GM18517 (cell line): Measurements from ENCODE around the gene PPM1A.

ENCODE experiments used
- ATAC-seq: cut with Tn5 transposase; IDR thresholded peaks from one replicate; pipeline ENCODE4 v1.9.1; 2021; ENCODE audit warnings: mild to moderate bottlenecking, moderate library complexity; ENCODE audit not compliant: unreplicated experiment

The PPM1A gene

DNA sequence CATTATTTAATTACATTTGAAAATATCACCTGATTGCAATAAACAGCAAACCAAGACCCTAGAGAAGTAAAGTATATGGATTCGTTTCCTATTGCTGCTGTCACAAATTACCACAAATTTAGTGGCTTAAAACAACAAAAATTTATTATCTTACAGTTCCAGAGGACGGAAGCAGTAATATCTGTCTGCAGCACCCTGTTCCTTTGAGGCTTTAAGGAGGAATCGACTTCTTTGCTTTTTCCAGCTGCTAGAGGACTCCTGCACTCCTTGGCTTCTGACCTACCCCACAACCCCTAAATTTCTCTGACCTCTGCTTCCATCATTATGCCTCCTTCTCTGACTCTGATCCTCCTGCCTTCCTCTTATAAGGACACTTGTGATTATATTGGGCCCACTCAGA lies 23.8 kb upstream of the PPM1A start:
- ATAC-seq: no peak

DNA sequence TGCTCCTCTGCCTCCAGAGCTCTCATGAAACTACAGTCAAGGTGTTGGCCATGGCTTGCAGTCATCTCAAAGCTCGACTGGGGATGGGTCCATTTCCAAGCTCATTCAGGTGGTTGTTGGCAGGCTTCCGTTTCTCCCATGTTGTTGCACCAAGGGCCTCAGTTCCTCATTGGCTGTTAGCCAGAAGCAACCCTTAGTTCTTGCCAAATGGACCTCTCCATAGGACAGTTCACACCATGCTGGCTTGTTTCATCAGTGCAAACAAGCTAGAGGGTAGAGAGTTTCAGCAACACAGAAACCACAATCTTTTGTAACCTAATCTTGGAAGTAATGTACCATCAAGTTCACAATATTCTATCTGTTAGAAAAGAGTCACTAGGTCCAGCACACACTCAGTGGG lies 22.7 kb upstream of the PPM1A start:
- no peak for ATAC-seq

DNA sequence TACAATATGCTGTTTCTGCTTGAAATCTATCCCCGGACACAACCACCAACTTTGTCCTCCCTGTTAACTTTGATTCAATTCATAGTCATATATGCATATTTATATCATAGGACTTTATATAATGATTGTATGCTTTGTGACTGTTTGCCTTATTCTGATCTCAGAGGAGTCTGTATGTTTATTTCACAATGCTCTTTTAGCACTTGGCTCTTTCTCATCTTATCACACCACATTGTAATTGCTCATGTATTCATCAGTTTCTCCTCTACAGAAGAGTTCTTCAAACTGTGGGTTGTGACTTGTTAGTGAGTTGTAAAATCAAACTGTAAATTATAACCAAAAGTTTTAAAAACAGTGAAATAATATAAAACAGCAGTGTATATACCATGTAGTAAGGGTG lies 21.7 kb upstream of the PPM1A start:
- ATAC-seq: no peak

DNA sequence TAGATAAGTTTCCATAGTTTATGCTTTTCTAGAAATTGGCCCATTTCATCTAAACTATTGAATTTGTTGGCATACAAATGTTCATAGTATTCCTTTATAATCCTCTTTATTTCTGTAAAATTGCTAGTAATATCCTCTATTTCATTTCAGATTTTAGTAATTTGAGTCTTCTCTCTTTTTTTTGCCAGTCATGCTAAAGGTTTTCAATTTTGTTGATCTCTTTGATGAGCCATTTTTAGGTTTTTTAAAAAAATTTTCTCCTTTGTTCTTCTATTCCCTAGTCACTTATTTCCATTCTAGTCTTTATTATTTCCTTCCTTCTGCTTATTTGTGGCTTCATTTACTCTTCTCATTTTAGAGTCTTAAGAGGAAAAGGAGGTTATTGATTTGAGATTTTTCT lies 19.4 kb upstream of the PPM1A start:
- ATAC-seq: no peak

DNA sequence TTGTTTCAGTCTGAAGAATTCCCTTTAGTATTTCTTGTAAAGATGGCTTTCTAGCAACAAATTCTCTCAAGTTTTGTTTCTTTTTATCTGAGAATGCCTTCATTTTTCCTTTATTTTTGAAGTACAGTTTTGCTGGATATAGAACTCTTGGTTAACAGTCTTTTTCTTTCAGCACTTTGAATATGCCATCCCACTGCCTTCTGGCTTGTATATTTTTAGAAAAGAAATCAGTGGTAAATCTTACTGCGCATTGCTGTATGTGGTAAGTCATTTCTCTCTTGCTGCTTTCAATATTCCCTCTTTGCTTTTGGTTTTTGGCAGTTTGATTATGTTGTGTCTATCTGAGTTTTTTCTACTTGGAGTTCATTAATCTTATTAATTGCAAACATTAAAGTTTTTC lies 16.8 kb upstream of the PPM1A start:
- ATAC-seq: no peak

DNA sequence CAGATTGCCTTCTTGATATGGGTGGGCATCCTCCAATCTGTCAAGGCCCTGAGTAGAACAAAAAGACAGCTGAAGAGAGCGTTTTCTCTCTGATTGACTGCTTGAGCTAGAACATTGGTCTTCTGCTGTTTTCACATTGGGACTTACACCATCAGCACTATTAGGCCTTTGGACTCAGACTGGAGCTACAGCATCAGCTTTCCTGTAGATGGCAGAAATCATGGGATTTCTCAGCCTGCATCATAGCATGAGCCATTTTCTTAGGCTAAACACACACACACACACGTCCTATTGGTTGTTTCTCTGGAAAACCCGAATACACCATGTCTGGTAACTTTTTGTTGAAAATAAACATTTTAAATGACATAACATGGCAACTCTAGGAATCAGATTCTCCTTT lies 15.8 kb upstream of the PPM1A start:
- ATAC-seq: no peak

DNA sequence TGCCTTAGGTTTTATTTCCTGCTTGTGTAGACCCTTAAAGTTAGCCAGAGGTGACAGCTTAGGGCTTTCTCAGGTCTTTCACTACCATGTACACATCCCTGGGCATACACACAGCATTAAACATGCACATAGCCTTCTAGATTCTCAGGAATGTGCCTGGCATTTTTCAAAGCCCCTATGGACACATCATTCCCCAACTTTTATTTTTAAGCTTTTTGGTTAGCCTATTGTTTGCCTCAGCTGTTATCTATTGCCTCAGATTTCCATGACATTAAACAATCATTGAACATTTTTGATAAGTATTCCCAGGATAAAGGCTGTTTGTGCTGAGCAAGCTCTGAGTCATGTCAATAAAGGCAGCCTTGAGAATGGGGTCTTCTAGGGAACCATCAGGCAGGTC lies 15.1 kb upstream of the PPM1A start:
- no peak for ATAC-seq

DNA sequence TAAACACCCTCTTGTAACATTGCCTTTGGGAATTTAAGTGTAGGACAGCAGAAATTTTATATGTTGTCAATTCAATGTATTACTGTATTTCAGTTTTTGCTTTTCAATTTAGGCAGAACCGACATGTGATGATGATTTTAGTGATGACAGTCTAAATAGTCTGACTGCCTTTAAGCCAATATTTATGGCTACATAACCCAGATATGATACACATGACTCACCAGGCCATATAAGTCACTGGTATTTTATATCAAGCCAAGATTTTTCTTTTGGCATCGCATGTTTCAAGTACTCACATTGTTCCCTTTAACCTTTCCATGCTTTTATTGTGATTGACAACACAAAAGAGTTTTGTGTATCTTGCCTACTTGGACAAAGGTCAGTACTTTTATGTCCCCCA lies 13.6 kb upstream of the PPM1A start:
- no peak for ATAC-seq

DNA sequence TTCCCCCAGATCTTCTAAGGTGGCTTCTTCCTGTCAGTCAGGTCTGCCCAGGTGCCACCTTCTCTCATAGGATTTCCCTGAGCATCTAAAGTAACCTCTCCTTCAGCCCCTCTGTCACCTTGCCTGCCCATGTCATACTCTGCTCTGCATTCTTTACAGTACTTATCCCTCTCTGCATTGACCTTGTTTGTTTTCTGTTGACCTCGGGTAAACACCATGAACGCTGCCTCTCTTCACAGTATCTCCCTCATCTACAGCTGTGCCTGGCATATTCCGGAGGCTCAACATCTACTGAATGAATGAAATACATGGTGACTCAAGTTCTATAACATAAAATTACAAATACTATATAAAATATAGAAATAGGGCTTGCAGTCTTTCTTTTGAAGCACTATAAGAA lies 10.1 kb upstream of the PPM1A start:
- no peak for ATAC-seq

DNA sequence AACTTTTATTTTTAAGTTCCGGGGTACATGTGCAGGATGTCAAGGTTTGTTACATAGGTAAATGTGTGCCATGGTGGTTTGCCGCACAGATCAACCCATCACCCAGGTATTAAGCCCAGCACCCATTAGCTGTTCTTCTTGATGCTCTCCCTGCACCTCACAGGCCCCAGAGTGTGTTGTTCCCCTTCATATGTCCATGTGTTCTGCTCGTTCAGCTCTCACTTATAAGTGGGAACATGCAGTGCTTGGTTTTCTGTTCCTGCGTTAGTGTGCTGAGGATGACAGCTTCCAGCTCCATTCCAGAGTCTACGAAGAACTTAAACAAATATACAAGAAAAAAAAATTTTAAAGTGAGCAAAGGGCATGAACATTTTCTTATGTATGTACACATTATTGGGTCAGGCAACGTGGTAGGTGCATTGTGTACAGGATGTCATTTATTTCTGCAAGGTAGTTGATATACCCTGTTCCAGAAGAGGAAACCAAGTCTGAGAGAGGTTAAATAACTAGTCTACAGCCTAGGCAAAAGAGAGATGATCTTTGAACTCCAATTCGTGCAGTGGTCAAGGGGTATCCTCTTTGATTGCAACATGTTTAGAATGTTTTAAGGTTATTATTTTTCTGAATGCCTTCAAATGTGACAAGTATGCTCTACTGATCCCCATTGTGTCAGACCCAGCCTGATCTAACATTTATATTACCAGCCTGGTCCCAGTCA lies 8.7 kb upstream of the PPM1A start:
- ATAC-seq: no peak

DNA sequence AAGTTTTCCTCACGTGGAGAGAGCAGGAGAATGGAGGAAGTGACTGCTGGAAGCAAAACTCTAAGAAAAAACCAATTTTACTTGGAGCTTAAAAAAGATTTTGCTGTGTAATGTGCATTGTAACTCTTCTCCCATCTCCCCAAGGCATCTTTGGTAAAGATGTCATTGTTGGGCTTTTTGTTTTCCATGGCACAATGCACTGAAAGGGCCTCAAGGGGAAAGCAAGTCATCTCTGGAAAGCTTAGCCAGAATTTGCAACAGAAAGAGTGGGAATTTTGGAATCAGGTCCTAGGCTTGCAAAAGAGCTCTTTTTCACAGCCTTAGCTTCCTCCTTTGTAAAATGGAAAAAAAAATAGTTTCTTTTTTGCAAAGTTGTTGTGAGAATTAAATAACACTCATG lies 7.9 kb upstream of the PPM1A start:
- no peak for ATAC-seq

DNA sequence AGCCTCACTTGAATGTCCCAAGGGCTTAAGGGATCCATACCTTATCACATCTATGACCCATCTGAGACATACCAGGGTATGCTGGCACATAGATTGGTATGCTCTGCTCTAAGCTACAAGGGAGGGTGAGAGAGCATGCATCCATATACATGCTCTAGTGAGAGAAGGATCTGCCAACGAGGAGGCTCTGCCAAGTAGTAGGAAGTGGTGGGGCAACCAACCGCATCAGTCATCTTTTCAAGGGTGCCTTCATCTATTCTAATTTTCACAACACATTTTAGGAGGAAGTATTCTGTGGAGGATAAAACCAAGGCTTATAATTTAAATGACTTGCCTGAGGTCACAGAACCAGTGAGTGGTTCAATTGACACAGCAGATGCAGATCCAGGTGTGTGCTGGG lies 6.6 kb upstream of the PPM1A start:
- no peak for ATAC-seq

DNA sequence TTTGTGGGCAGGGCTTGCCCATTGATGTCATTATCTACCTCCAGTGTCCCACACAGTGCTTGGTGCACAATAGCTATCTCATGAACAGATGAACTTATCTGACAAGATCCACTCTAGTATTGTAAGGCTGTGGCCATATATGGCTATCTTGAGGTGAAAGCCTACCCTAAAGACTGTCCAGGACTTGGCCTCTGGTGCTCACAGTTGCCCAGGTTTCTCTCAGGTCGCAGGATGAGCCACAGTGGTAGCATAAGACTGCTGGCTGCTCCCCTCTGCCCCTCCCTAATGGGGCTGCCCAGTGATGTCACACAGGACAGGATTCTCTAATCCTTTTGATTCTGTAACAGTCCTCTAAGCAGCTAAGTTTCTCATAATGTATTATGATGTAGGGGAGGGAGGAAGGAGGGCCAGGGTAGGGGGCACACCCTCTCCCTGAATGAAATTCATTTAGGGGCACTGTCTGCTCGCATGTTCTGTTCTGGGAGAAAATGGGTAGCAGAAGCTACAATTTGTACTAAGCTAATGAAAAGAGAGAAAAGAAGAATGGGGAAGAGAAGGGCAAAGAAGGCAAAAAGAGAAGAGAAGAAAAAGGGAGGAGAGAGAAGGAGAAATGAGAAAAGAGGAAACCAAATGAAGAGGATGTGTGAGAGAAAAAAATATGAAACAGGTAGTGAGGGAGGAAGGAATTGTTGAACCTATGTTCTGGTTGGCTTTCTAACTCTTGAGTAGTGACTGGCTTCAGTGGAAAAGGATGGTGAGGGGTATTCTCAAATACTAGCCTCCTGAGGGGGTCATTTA lies 3.4 kb upstream of the PPM1A start:
- ATAC-seq: no peak

DNA sequence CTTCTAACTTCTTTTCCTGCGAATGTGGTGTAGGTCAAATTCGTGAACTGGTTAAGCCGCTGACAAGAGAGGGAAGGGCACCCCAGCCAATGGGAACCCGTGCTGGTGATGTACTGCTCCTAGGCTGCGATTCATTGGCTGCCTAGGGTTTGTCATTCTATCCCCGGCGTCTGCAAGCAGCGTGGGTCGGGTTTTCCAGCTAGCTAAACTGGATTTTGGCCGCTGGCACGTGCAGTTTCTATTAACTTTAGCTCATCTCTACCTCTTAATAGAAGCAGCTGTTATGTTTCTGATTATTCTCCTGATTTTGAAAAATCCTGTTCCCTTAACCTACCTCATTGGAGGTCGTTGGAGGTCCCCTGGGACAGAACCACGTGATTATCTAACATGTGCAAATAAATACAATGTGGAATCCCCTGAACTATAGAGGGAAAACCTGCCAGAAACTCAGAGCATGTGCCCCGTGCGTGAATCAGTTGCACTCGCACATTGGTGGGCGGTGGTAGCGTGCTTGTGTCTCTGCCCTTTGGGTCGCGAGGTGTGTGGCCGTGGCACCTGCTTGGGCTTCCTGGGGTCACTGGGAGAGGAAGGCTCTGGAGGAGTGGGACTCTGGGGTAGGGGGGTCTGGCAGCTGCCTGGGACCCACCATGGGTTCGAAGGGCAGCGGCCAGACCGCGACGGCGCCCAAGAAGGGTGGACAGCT lies 876 bp upstream of the PPM1A start:
- ATAC-seq: peak; percentile 74

DNA sequence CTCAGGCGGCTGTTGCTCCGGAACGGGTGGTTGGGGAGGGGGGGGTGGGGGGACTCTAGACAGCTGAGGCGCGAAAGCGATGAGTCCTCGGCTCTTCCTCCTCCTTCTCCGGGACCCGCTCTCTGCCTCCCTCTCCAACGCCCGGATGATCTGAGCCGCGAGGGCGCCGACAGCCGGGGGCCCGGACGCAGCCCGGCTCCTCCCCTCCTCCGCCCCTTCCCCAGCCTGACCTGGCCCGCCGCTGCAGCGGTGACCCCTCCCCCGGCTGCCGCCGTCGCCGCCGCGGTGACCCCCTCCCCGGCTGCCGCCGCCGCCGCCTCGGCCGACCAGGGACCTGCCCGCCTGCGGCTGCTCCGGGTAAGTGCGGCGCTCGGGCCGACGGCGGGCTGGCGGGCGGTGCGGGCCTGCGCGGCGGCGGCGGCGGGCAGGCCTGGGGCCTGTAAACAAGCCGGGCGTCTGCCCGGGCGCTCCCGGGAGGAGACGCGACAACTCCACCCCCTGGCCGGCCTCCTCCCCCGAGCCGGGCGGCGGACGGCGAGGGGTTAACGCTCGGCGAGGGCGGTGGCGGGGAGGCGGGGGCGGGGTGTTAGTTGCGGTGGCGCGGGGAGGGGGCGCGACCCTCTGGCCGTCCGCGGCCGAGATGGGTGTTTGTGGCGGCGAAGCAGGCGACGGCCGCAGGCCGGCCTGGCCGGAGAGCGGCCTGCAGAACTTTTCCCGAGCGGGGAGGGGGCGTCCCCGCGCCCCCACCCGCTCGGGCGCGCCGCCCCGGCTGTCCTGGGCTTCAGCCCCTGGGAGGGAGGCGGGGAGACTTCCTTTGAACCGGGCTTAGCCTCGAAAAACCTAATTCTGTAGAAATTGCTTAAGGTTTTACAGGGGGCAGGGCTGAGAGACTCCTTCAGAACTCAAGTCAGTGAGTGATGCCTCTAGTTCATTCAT lies 568 bp downstream of the PPM1A start:
- ATAC-seq: peak; percentile 4

DNA sequence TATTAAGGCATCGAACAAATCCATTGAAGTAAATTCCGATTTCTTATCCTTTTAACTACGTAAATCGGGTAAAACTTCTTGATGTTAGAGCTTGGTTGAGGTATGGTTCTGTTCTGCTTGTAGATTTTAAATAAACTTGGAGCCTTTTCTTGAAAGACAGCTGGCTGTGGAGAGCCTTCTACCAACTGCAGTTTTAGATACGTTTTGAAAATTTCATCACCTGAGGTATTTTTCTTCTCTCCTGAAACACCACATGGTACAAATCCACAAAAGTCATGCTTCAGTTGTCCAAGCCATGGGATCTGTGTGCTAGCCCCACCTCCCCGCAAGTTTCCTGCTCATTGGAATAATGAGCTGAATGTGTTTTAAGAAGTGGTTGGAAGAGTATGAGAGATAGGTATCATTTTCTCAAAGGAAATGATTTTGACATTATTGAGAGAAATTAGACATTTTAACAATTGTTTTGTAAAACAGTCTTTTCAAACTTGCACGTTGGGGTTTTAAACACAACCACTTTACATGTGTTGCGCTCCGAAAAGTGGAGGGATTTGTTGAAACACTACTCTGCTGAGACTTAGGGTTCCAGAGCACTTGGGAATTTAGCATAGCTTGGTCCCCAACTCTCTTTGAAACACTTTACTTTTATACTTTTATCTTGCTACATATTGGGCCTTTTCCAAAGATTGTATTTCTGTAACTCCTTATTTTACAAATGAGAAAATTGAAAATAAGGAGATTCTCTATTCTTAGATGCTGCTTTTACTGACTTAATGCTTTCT lies 1.4 kb downstream of the PPM1A start:
- ATAC-seq: no peak

DNA sequence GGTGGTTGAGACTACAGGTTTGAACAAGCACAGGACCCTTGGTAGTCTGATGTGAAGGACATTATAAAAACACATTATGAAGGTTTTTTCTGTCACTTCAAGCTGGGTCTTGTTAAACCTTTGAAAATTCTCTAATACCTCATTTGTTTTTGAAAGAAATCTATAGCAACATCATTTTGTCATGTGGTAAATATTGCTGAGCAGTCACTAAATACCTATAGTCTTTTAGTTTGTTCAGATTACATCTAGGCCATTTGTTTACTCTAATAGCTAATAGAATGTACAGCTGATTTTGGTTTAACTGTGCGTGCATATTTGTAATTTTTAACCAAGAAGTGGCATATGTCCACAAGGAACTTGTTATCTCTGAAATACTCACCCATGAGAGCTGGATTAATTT lies 2.9 kb downstream of the PPM1A start:
- ATAC-seq: no peak

DNA sequence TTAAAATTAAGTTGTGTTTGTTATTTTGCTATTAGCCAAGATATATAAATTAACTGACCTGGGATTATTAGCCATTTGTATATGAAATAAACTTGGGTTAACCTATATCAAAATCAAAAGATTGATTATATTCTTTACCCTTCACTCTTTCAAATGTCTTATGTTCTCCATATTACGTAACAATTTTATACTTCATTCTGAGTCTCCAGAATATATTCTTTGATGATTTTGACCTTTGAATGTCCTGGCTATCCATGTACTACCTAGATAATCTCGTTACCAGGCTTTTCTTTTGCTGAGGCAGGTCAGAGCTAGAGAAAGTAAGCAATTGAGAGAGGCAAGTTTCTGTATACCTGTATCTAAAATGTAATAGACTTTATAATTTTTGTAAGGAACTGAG lies 3.6 kb downstream of the PPM1A start:
- no peak for ATAC-seq

DNA sequence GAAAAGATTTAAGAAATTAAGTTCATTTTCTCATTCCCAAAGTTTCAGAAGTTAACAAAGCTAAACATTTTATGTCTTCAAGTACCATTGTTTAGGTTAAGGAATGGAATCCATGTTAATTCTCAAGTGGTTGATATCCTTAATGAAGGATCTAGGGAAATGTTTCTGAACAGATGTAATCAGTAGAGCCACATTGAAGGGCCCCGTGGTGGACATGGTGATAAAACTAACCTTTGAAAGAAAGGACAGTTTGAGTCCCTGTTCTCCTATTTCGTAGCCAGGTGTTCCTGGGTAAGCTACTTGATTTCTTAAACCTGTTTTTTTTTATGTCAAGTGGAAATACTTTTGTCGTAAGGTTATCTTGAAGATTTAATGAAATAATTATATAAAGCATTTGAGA lies 4.6 kb downstream of the PPM1A start:
- ATAC-seq: no peak

DNA sequence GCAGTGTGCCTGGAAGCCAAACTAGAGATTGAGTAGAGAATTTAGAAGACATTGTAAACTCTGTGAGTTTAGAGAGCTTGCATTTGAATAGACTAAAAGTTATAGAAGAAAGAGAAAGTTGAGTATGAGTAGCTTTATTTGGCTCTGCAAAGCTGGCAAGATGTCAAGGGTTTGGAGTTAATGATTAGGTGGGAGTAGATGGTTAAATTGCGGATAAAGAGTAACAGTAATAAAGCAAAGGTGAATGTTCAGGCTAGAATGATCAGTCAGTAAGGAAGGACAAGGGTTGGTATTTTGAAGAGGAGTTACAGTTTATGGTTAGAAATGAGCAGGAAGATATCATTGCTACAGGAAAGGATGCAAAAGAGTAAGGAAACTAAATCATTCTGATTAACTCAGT lies 5.2 kb downstream of the PPM1A start:
- ATAC-seq: no peak
